DOHH2 (cell line): Measurements from ENCODE around the gene WDR7.

Experiments
- H3F3A ChIP-seq: fragments of 200-600 bp; sonication (generic), shearing (Covaris generic); 2 replicates; pipeline ENCODE4 v1.6.0; 2016; ENCODE audit warnings: antibody characterized with exemption, mild to moderate bottlenecking; ENCODE audit not compliant: control insufficient read depth, insufficient read depth
- H3K27ac ChIP-seq: fragments of 200-600 bp; sonication (generic); 2 replicates; pipeline ENCODE4 v1.5.1; 2014; ENCODE audit warnings: low read depth, mild to moderate bottlenecking, low read length, moderate library complexity
- H3K27me3 ChIP-seq: fragments of 200-600 bp; sonication (generic); 2 replicates; pipeline ENCODE4 v1.6.1; 2014; ENCODE audit warnings: mild to moderate bottlenecking, low read length, mixed read lengths; ENCODE audit not compliant: control insufficient read depth
- H3K36me3 ChIP-seq: fragments of 200-600 bp; sonication (generic); 2 replicates; pipeline ENCODE4 v1.6.1; 2014; ENCODE audit warnings: mild to moderate bottlenecking, low read length, moderate library complexity, mixed read lengths; ENCODE audit not compliant: control insufficient read depth
- H3K4me1 ChIP-seq: fragments of 200-600 bp; sonication (generic); 2 replicates; pipeline ENCODE4 v1.6.1; 2014; ENCODE audit warnings: mild to moderate bottlenecking, low read length, mixed read lengths; ENCODE audit not compliant: control insufficient read depth
- H3K4me2 ChIP-seq: fragments of 200-600 bp; sonication (generic); 2 replicates; pipeline ENCODE4 v1.6.0; 2014; ENCODE audit warnings: mild to moderate bottlenecking, low read length, moderate library complexity
- H3K4me3 ChIP-seq: fragments of 200-600 bp; sonication (generic); 2 replicates; pipeline ENCODE4 v1.5.1; 2014; ENCODE audit warnings: mild to moderate bottlenecking, low read length, mixed read lengths
- H3K79me2 ChIP-seq: fragments of 200-600 bp; sonication (generic); 2 replicates; pipeline ENCODE4 v1.6.1; 2014; ENCODE audit warnings: mild to moderate bottlenecking, low read length, mixed read lengths; ENCODE audit not compliant: control insufficient read depth
- H3K9me2 ChIP-seq: fragments of 200-600 bp; sonication (generic); replicated peaks from 2 replicates; pipeline ENCODE4 v1.6.1; 2014; ENCODE audit warnings: mild to moderate bottlenecking, low read length, mixed read lengths; ENCODE audit not compliant: control insufficient read depth
- H3K9me3 ChIP-seq: fragments of 200-600 bp; sonication (generic); 2 replicates; pipeline ENCODE4 v1.6.1; 2014; ENCODE audit warnings: antibody characterized with exemption, low read length, mixed read lengths; ENCODE audit not compliant: control insufficient read depth, insufficient read depth
- H4K20me1 ChIP-seq: fragments of 200-600 bp; sonication (generic); 2 replicates; pipeline ENCODE4 v1.6.0; 2014; ENCODE audit warnings: low read depth, mild to moderate bottlenecking, antibody characterized with exemption, low read length, moderate library complexity; ENCODE audit not compliant: control insufficient read depth, insufficient read depth
- EZH2phosphoT487 ChIP-seq: fragments of 200-600 bp; sonication (generic); IDR thresholded peaks from 2 replicates; pipeline ENCODE4 v1.6.1; 2017; ENCODE audit warnings: borderline replicate concordance, mild to moderate bottlenecking, antibody characterized with exemption, low read length, moderate library complexity, mixed read lengths
- TF ChIP-seq, protein P1 (sequence below): fragments of 200-600 bp; sonication (generic); IDR thresholded peaks from one replicate; pipeline ENCODE4 v1.5.1; 2014; ENCODE audit warnings: antibody characterized with exemption, mild to moderate bottlenecking, low read depth, low read length; ENCODE audit not compliant: poor library complexity, severe bottlenecking

WDR7 gene

DNA sequence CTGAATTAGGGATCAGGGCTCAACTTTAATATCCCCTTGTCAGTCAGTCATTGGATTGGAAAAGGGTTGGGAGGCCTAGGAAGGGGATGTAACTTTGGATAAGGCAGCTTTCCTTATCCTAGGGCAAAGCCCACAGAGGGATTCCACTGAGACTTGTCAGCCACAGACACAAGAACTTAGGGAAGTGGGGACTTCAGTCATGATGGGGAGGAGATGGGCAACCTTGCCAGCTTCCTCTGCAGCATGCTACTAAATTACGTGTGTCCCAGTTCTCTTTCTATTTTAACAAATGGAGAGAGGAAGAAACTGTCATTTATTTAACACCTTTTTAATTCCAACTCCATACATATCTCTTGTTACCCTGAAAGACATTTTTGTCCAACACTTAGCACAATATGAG, 237.8 kb downstream of the WDR7 start:
- no peak overlapping the region for H3K27ac ChIP-seq
- no peaks in the 10 kb centered on the region for H3F3A ChIP-seq
- H3K4me1 ChIP-seq = no peaks in the 10 kb centered on the region
- no peaks in the 10 kb centered on the region for H3K79me2 ChIP-seq
- no peak for TF ChIP-seq EZH2phosphoT487
- TF ChIP-seq, protein P1, sequence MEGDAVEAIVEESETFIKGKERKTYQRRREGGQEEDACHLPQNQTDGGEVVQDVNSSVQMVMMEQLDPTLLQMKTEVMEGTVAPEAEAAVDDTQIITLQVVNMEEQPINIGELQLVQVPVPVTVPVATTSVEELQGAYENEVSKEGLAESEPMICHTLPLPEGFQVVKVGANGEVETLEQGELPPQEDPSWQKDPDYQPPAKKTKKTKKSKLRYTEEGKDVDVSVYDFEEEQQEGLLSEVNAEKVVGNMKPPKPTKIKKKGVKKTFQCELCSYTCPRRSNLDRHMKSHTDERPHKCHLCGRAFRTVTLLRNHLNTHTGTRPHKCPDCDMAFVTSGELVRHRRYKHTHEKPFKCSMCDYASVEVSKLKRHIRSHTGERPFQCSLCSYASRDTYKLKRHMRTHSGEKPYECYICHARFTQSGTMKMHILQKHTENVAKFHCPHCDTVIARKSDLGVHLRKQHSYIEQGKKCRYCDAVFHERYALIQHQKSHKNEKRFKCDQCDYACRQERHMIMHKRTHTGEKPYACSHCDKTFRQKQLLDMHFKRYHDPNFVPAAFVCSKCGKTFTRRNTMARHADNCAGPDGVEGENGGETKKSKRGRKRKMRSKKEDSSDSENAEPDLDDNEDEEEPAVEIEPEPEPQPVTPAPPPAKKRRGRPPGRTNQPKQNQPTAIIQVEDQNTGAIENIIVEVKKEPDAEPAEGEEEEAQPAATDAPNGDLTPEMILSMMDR = no peak
- H4K20me1 ChIP-seq = no peaks in the 10 kb centered on the region
- H3K9me2 ChIP-seq = no peaks in the 10 kb centered on the region
- H3K4me2 ChIP-seq = no peak overlapping the region
- no peaks in the 10 kb centered on the region for H3K36me3 ChIP-seq
- H3K4me3 ChIP-seq = no peak overlapping the region
- no peaks in the 10 kb centered on the region for H3K27me3 ChIP-seq
- no peaks in the 10 kb centered on the region for H3K9me3 ChIP-seq

DNA sequence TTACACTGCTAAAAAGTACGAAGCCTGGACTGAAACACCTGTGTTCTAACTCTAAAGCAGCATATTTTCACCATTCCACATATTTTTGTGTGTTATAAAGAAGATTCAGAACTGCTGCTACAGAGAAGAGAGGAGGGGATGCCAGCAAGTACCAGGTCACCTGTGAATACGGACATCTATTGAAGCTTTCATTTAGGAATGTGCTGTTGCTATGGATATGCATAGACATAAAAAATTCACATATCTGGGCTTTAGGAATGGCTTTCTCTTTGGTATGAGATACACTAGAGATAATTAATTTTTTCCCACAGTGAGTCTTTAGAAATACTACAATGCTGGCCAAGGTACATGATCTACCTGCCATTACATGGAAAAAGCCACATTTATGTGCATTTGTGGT, 238.5 kb downstream of the WDR7 start:
- Histone ChIP-seq H3K4me1 (no peaks in the 10 kb centered on the region), H3K27me3 (no peaks in the 10 kb centered on the region), H3K9me2 (no peaks in the 10 kb centered on the region), H3K4me2 (no peak overlapping the region), H3K36me3 (no peaks in the 10 kb centered on the region), H3K79me2 (no peaks in the 10 kb centered on the region), H3K9me3 (no peaks in the 10 kb centered on the region), H3K4me3 (no peak overlapping the region), H4K20me1 (no peaks in the 10 kb centered on the region), H3F3A (no peaks in the 10 kb centered on the region), H3K27ac (no peak overlapping the region)
- TF ChIP-seq, protein P1 = no peak
- TF ChIP-seq EZH2phosphoT487 = no peak

DNA sequence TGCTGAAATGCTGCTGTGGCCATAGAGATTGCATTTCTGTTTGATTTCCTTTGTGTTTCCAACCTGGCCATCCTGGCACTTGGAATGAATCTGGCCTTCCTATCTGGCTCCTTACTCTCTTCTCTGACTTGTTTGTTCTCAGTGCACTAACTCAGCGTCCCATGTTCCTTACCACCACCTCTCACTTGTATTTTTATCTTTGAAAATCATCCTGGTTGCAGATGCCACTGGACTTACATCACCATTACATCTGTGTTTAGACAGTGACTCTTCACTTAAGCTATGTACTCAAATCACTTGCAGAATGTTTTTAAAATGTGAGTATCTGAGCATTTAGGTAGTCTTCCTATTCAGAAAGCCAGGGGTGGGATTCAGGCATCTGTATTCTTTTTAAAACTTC, 239.5 kb downstream of the WDR7 start:
- Histone ChIP-seq H3K27ac (no peak overlapping the region), H3K4me3 (no peak overlapping the region), H3K79me2 (no peaks in the 10 kb centered on the region), H3K36me3 (no peaks in the 10 kb centered on the region), H3K4me2 (no peak overlapping the region), H4K20me1 (no peaks in the 10 kb centered on the region), H3K9me2 (no peaks in the 10 kb centered on the region), H3F3A (no peaks in the 10 kb centered on the region), H3K9me3 (no peaks in the 10 kb centered on the region), H3K27me3 (no peaks in the 10 kb centered on the region), H3K4me1 (no peaks in the 10 kb centered on the region)
- TF ChIP-seq, protein P1 = no peak

DNA sequence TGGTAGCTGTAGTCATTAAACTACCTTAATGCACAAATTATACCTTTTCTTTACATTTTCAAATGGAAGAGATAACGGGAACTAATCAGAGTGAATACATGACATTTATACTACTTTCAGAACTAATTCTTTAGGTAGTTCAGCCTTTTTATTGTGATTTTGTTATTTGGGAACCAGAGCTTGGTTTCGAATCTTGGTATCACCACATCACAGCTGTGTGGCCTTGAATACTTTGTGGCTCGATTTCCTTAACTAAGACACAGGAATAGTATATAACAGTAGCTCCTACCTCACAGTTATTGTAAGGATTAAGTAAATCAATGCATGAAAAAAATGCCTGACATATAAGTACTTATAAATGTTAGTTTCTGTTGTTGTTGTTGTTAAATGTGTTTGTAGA, 240.0 kb downstream of the WDR7 start:
- TF ChIP-seq, protein P1 = no peak
- TF ChIP-seq EZH2phosphoT487 = no peak
- Histone ChIP-seq H3F3A (no peaks in the 10 kb centered on the region), H3K79me2 (no peaks in the 10 kb centered on the region), H3K9me2 (no peaks in the 10 kb centered on the region), H3K36me3 (no peaks in the 10 kb centered on the region), H3K9me3 (no peaks in the 10 kb centered on the region), H3K4me1 (no peaks in the 10 kb centered on the region), H3K27ac (no peak overlapping the region), H3K4me3 (no peak overlapping the region), H3K4me2 (no peak overlapping the region), H4K20me1 (no peaks in the 10 kb centered on the region), H3K27me3 (no peaks in the 10 kb centered on the region)
